BLaER1 treated with 17β-estradiol and CSF1 and Interleukin-3, amounts not matched to agents 10 nM and 100 nM (cell line): ENCODE data around the gene SLC24A3.
A peak's percentile ranks its signal among the peaks of the same experiment; 100 is the strongest.

Experiments used
- H3K27ac ChIP-seq, 11 experiments: shearing (Covaris generic); formaldehyde crosslinking; 2 replicates each; pipeline ENCODE4 v1.8.1; 2022
- H3K27me3 ChIP-seq, 11 experiments: shearing (Covaris generic); formaldehyde crosslinking; 2 replicates each; pipeline ENCODE4 v1.8.1; 2022
- H3K36me3 ChIP-seq, 11 experiments: shearing (Covaris generic); formaldehyde crosslinking; 2 replicates each; pipeline ENCODE4 v1.8.1; 2022
- H3K4me1 ChIP-seq, 10 experiments: shearing (Covaris generic); formaldehyde crosslinking; 2 replicates each; pipeline ENCODE4 v1.8.1; 2022
- H3K4me2 ChIP-seq, 11 experiments: shearing (Covaris generic); formaldehyde crosslinking; 2 replicates each; pipeline ENCODE4 v1.8.1; 2022
- H3K4me3 ChIP-seq, 10 experiments: shearing (Covaris generic); formaldehyde crosslinking; 2 replicates each; pipeline ENCODE4 v1.8.1; 2022
- H3K9ac ChIP-seq, 11 experiments: shearing (Covaris generic); formaldehyde crosslinking; 2 replicates each; pipeline ENCODE4 v1.8.1; 2022
- H3K9me3 ChIP-seq, 11 experiments: shearing (Covaris generic); formaldehyde crosslinking; replicated peaks in 1 of 11; 2 replicates each; pipeline ENCODE4 v1.8.1; 2022
- H4K20me1 ChIP-seq, 11 experiments: shearing (Covaris generic); formaldehyde crosslinking; 2 replicates each; pipeline ENCODE4 v1.8.1; 2022
- Cebpa-rat ChIP-seq, 11 experiments: shearing (Covaris generic); IDR thresholded peaks; 2 replicates each; pipeline ENCODE4 v1.8.1; 2022

The SLC24A3 gene

GRCh38 chr20:19725373-19725772 is 512.9 kb downstream of the SLC24A3 start:
- H3K4me3 ChIP-seq, result no peak overlapping the region
- H3K9me3 ChIP-seq, result peaks cover 0 to 21% (median 15%) of the 10 kb centered on the region in 11 experiments; a peak in 13 of 22 replicates
- no peaks in the 10 kb centered on the region for H3K27me3 ChIP-seq
- H4K20me1 ChIP-seq, result no peaks in the 10 kb centered on the region
- peaks cover 25 to 76% (median 41%) of the 10 kb centered on the region in 10 experiments for H3K4me1 ChIP-seq
- H3K4me2 ChIP-seq, result peak overlapping the region in 8 of 11 experiments; percentile 66 to 89 (median 84); a peak in 14 of 22 replicates
- no peak for TF ChIP-seq Cebpa-rat (IDR thresholded peaks at IDR 0.05)
- H3K27ac ChIP-seq, result peak overlapping the region in 8 of 11 experiments; percentile 6 to 70 (median 27); a peak in 11 of 22 replicates
- H3K9ac ChIP-seq, result 0 out of 22 replicates have a peak overlapping the region, but pooled peaks of 1 of the 11 experiments have one; percentile 31
- H3K36me3 ChIP-seq, result no peaks in the 10 kb centered on the region

GRCh38 chr20:19725814-19726525 is 513.5 kb downstream of the SLC24A3 start:
- Histone ChIP-seq H3K9ac (peak overlapping the region in 2 of 11 experiments; percentile 13 to 31; a peak in 1 of 22 replicates), H3K4me2 (peak overlapping the region; percentile 66 to 89 (median 78); a peak in 19 of 22 replicates)

GRCh38 chr20:19727251-19727847 is 514.9 kb downstream of the SLC24A3 start:
- Histone ChIP-seq H3K9ac (peak overlapping the region in 7 of 11 experiments; percentile 8 to 48 (median 24); a peak in 6 of 22 replicates), H3K27me3 (no peaks in the 10 kb centered on the region), H3K9me3 (peaks cover 0 to 21% (median 15%) of the 10 kb centered on the region in 11 experiments; a peak in 13 of 22 replicates), H4K20me1 (no peaks in the 10 kb centered on the region), H3K4me3 (peak overlapping the region in 4 of 10 experiments; percentile 16 to 47 (median 26); a peak in 4 of 20 replicates), H3K4me1 (peaks cover 25 to 86% (median 43%) of the 10 kb centered on the region in 10 experiments), H3K36me3 (no peaks in the 10 kb centered on the region), H3K27ac (peak overlapping the region in 9 of 11 experiments; percentile 8 to 66 (median 51); a peak in 17 of 22 replicates), H3K4me2 (peak overlapping the region; percentile 66 to 89 (median 78))
- TF ChIP-seq Cebpa-rat (IDR thresholded peaks at IDR 0.05), result no peak

More at GRCh38 chr20:19725814-19726525, 513.5 kb downstream of the SLC24A3 start:
- H3K9me3 ChIP-seq, result peaks cover 0 to 21% (median 15%) of the 10 kb centered on the region in 11 experiments; a peak in 13 of 22 replicates
- no peaks in the 10 kb centered on the region for H4K20me1 ChIP-seq
- no peak for TF ChIP-seq Cebpa-rat (IDR thresholded peaks at IDR 0.05)
- H3K36me3 ChIP-seq, result no peaks in the 10 kb centered on the region
- peaks cover 25 to 82% (median 44%) of the 10 kb centered on the region in 10 experiments for H3K4me1 ChIP-seq
- H3K4me3 ChIP-seq, result no peak overlapping the region; a peak in 1 of 20 replicates
- peak overlapping the region in 8 of 11 experiments; percentile 6 to 70 (median 36); a peak in 11 of 22 replicates for H3K27ac ChIP-seq
- no peaks in the 10 kb centered on the region for H3K27me3 ChIP-seq

DNA sequence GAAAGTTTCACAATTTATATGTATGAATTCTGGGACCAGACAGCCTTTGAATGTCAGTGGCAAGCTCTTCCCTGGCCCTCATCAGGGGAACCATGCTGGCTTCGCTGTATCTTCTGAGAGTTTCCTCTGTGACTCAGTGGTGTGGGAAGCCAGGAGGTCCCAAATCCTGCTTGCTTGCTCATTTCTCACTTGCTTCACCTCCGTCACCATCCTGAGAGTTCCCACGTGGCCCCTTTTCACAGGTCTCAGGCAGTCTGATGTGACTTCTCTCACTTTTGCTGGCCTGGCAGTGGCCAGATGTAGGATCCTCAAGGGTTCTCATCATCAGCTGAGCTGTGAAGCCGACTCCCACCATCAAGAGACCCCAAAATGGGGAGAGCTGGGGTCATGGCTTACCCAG is 517.2 kb downstream of the SLC24A3 start:
- peaks cover 31 to 91% (median 55%) of the 10 kb centered on the region in 10 experiments for H3K4me1 ChIP-seq
- TF ChIP-seq Cebpa-rat (IDR thresholded peaks at IDR 0.05), result no peak
- no peaks in the 10 kb centered on the region for H3K27me3 ChIP-seq
- no peak overlapping the region for H3K4me3 ChIP-seq
- no peak overlapping the region for H3K9ac ChIP-seq
- peak overlapping the region in 3 of 11 experiments; percentile 5 to 7 (median 6); a peak in 2 of 22 replicates for H3K4me2 ChIP-seq
- H3K36me3 ChIP-seq, result no peaks in the 10 kb centered on the region
- peak overlapping the region in 3 of 11 experiments; percentile 10 to 38 (median 19); a peak in 2 of 22 replicates for H3K27ac ChIP-seq
- H4K20me1 ChIP-seq, result no peaks in the 10 kb centered on the region
- H3K9me3 ChIP-seq, result peaks cover 0 to 21% (median 15%) of the 10 kb centered on the region in 11 experiments; a peak in 13 of 22 replicates

DNA sequence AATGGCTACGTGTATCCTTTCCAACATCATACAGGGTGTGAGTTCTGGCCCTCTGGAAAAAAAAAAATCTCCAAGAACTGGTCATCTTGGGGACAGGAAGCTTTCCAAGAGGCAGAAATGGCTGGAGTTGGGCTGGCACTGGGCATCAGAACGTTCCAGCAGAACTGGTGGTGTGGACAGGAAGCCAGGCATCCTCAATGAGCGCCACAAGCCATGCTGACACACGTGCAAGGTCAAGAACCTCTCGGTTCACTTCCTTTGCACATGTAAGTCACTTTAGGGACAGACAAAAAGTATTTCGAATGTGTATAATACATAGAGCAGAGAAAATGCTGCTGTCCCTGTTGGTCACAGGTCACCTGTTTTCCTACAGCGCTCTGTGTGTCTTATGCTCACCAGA is 518.3 kb downstream of the SLC24A3 start:
- Histone ChIP-seq H3K9me3 (peaks cover 0 to 21% (median 15%) of the 10 kb centered on the region in 11 experiments; a peak in 13 of 22 replicates), H3K27me3 (no peaks in the 10 kb centered on the region), H4K20me1 (no peaks in the 10 kb centered on the region), H3K9ac (no peak overlapping the region), H3K36me3 (no peaks in the 10 kb centered on the region), H3K4me2 (peak overlapping the region in 5 of 11 experiments; percentile 35 to 45 (median 42); a peak in 10 of 22 replicates), H3K27ac (no peak overlapping the region; a peak in 1 of 22 replicates), H3K4me1 (peaks cover 40 to 91% (median 59%) of the 10 kb centered on the region in 10 experiments), H3K4me3 (no peak overlapping the region)
- TF ChIP-seq Cebpa-rat (IDR thresholded peaks at IDR 0.05), result no peak

GRCh38 chr20:19734811-19735210 is 522.4 kb downstream of the SLC24A3 start:
- Histone ChIP-seq H3K27me3 (no peaks in the 10 kb centered on the region), H3K9ac (peak overlapping the region in 9 of 11 experiments; percentile 9 to 77 (median 60); a peak in 17 of 22 replicates), H3K36me3 (no peaks in the 10 kb centered on the region), H3K4me1 (peaks cover 28 to 90% (median 53%) of the 10 kb centered on the region in 10 experiments), H4K20me1 (no peaks in the 10 kb centered on the region), H3K4me2 (peak overlapping the region; percentile 60 to 89 (median 72)), H3K4me3 (no peak overlapping the region), H3K27ac (peak overlapping the region; percentile 20 to 94 (median 79); a peak in 21 of 22 replicates), H3K9me3 (peaks cover 0 to 3% (median 3%) of the 10 kb centered on the region in 11 experiments; a peak in 10 of 22 replicates)
- TF ChIP-seq Cebpa-rat (IDR thresholded peaks at IDR 0.05), result no peak

GRCh38 chr20:19735446-19735845 is 523.0 kb downstream of the SLC24A3 start:
- Histone ChIP-seq H3K9ac (peak overlapping the region in 9 of 11 experiments; percentile 9 to 77 (median 60); a peak in 17 of 22 replicates), H3K4me3 (peak overlapping the region in 1 of 10 experiments; percentile 12; a peak in 1 of 20 replicates), H3K27me3 (no peaks in the 10 kb centered on the region), H3K9me3 (no peaks in the 10 kb centered on the region), H3K36me3 (no peaks in the 10 kb centered on the region), H3K4me1 (peaks cover 29 to 90% (median 55%) of the 10 kb centered on the region in 10 experiments), H3K4me2 (peak overlapping the region; percentile 60 to 89 (median 73)), H4K20me1 (no peaks in the 10 kb centered on the region), H3K27ac (peak overlapping the region; percentile 20 to 94 (median 79); a peak in 21 of 22 replicates)
- peak in 6 of 11 experiments; percentile 21 to 98 (median 78); a peak in 8 of 22 replicates for TF ChIP-seq Cebpa-rat (IDR thresholded peaks at IDR 0.05)

GRCh38 chr20:19737025-19737424 is 524.6 kb downstream of the SLC24A3 start:
- Histone ChIP-seq H4K20me1 (no peaks in the 10 kb centered on the region), H3K27ac (peak overlapping the region in 9 of 11 experiments; percentile 72 to 94 (median 84); a peak in 15 of 22 replicates)

More at GRCh38 chr20:19737025-19737424, 524.6 kb downstream of the SLC24A3 start:
- TF ChIP-seq Cebpa-rat (IDR thresholded peaks at IDR 0.05), result peak in 3 of 11 experiments; percentile 23 to 64 (median 31); a peak in 4 of 22 replicates
- Histone ChIP-seq H3K27me3 (no peaks in the 10 kb centered on the region), H3K4me2 (peak overlapping the region in 10 of 11 experiments; percentile 4 to 89 (median 72); a peak in 19 of 22 replicates), H3K4me3 (no peak overlapping the region), H3K36me3 (no peaks in the 10 kb centered on the region), H3K9ac (peak overlapping the region in 2 of 11 experiments; percentile 22 to 25; a peak in 1 of 22 replicates), H3K4me1 (peaks cover 34 to 77% (median 50%) of the 10 kb centered on the region in 10 experiments), H3K9me3 (no peaks in the 10 kb centered on the region)
